GM12873 (cell line): ENCODE data around the gene INHA.

ENCODE experiments used
- TF ChIP-seq, protein P1 (sequence below): IDR thresholded peaks from 2 replicates; pipeline ENCODE4 v1.5.1; 2012; ENCODE audit warnings: low read depth, mild to moderate bottlenecking, moderate library complexity, low read length, control low read depth; ENCODE audit not compliant: insufficient read depth; ENCODE audit errors: missing control alignments

INHA gene

DNA sequence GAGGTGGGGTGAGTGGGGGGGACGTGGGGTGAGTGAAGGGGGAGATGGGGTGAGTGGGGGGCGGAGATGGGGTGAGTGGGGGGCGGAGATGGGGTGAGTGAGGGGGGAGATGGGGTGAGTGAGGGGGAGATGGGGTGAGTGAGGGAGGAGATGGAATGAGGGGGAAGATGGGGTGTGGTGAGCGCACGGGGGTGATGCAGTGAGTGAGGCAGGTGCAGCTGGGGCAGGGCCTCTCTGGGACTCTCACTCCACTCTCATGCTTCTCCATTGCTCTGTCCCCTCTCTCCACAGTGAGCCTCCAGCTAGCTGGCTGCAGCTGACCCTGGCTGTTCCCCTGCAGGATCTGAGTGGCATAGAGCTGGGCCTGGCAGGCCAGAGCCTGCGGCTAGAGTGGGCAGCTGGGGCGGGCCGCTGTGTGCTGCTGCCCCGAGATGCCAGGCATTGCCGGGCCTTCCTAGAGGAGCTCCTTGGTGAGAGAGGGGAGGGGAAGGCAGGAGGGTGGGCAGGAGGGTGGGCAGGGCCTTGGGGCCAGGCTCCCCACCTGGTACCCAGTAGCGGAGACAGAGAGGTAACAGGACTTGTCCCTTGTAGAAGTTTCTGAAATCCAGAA, 41.5 kb downstream of the INHA start:
- TF ChIP-seq, protein P1, sequence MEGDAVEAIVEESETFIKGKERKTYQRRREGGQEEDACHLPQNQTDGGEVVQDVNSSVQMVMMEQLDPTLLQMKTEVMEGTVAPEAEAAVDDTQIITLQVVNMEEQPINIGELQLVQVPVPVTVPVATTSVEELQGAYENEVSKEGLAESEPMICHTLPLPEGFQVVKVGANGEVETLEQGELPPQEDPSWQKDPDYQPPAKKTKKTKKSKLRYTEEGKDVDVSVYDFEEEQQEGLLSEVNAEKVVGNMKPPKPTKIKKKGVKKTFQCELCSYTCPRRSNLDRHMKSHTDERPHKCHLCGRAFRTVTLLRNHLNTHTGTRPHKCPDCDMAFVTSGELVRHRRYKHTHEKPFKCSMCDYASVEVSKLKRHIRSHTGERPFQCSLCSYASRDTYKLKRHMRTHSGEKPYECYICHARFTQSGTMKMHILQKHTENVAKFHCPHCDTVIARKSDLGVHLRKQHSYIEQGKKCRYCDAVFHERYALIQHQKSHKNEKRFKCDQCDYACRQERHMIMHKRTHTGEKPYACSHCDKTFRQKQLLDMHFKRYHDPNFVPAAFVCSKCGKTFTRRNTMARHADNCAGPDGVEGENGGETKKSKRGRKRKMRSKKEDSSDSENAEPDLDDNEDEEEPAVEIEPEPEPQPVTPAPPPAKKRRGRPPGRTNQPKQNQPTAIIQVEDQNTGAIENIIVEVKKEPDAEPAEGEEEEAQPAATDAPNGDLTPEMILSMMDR, result no peak

DNA sequence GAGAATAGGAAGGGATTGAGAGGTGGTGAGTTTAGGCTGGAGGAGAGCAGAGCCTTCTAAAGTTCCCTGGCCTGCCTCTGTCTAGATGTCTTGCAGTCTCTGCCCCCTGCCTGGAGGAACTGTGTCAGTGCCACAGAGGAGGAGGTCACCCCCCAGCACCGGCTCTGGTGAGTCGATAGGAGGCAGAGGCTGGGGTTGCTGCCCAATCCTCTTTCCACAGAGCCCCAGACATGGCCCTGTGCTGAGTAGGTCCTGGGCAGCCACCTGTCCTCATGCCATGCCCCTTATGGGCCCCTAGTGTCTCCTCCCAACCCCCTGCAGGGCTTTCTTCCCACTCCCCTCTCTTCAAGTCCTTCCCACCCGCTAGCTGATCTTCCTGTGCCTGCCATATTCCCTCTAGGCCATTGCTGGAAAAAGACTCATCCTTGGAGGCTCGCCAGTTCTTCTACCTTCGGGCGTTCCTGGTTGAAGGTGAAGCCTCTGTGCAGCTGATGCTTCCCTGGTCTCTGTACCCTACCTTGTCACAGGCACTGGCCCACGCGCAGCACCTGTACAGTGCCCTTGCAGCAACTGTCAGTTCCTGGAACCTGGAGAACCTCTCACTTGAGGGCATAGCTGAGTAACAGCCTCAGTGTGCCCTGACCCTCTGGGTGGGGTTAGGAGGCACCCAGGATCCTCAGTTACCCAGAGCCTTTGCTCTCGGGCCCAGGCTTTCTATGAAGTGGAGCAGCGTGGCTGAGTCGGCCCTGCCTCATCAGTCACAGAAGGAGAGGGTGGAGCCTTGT, 42.2 kb downstream of the INHA start:
- TF ChIP-seq, protein P1, result no peak

- TF ChIP-seq, protein P1, result no peak
Measured at GRCh38 chr2:219615036-219615435, 42.9 kb downstream of the INHA start.

GRCh38 chr2:219615894-219616293, 43.8 kb downstream of the INHA start:
- TF ChIP-seq, protein P1, result no peak

DNA sequence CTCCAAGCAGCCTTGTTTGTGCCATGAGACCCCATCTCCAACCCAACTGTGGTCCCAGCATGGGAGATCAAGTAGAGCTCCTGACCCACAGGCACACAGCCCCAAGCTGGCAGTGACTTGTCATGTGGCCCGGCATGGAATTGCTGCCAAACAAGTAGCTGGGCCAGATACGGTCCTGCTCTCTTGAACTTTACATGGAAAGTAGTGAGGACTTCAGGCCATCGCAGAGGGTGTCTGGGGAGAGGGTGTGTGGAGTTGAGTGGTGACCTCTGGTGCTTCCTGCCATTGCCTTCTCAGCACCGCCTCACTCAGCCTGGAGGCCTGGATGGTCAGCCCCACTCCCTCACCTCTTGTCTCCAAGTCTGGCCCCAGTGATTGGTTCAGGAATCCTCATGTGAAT, 44.4 kb downstream of the INHA start:
- TF ChIP-seq, protein P1, result no peak

DNA sequence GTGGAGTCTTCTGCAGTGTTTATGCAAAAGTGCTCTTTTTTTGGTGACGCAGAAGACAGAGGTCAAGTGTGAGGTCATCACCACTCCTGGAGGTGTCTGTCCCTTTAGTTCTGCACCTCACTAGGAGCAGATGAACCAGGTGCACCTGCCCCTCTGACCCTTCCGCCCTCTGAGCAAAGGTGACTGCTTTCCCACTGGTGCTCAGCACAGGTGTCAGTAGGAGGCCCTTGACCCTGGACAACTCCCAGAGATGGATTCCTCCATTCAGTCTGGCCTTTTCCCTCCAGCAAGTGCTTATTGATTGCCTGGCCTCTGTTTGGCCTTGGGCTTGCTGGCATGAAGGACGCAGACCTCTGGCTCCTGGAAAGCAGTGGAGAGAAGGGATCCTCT, 46.6 kb downstream of the INHA start:
- TF ChIP-seq, protein P1, result no peak

- TF ChIP-seq, protein P1, result no peak
Measured at GRCh38 chr2:219619235-219619634, 47.1 kb downstream of the INHA start.
